GM21576 (cell line): Measurements from ENCODE around the gene HES4.
"Not testable (repeated sequence)": the region's sequence is repeated elsewhere in the genome, so short reads cannot be mapped to it uniquely, and the experiment has no call there.

Experiments used
- ATAC-seq: cut with Tn5 transposase; IDR thresholded peaks from one replicate; pipeline ENCODE4 v1.9.1; 2021; ENCODE audit warnings: mild to moderate bottlenecking, moderate library complexity; ENCODE audit not compliant: unreplicated experiment

HES4 gene

GRCh38 chr1:981491-981954, 18.4 kb downstream of the HES4 start:
- ATAC-seq = no peak

DNA sequence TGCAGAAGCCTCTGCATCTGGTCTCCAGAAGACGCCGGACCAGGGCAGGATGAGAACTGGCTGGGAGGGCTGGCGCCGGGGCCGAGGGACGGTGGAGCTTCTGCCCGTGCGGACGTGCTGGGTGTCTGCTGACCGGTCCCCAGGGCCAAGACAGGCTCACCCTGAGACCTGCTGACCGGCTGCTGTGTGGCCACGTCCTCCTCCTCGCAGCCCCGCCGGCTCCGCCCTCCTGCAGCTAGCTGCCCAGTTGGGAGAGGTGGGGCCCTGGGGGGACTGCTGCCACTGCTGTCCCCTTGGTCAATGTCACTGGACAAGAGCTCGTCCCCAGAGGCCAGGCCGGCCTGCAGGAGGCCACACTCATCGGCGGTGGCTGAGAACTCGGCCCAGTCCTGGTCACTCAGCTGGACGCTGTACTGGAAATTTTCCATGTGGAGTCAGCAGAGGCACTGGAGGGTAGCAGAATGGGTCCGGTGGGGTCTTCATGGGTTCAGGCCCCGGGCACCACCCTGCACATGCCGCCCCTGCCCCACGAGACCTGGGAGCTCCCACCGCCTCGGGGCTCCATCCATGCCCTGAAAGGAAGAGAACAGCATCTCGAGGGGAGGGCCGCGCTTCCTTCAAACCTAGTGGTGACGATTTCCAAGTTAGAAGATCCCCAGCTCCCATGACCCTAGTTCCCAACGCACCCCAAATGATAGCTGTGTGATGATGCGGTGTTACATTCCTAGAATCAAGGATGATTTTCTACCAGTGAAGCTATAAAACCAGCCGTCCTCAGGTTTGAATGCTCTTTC, 19.1 kb downstream of the HES4 start:
- ATAC-seq = no peak

GRCh38 chr1:980137-980571, 19.7 kb downstream of the HES4 start:
- ATAC-seq = no peak

DNA sequence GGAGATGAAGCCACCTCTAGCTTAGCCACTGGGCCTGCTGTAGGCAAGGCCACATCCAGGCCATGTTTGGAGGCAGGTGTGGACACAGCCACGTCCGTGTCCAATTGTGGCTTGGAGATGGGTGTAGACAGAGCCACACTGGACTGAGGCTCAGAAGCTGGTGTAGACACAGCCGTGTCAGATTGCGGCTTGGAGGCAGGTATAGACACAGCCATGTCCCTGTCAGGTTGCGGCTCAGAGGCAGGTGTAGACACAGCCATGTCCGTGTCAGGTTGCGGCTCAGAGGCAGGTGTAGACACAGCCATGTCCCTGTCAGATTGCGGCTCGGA, 20.2 kb downstream of the HES4 start:
- ATAC-seq = no peak

DNA sequence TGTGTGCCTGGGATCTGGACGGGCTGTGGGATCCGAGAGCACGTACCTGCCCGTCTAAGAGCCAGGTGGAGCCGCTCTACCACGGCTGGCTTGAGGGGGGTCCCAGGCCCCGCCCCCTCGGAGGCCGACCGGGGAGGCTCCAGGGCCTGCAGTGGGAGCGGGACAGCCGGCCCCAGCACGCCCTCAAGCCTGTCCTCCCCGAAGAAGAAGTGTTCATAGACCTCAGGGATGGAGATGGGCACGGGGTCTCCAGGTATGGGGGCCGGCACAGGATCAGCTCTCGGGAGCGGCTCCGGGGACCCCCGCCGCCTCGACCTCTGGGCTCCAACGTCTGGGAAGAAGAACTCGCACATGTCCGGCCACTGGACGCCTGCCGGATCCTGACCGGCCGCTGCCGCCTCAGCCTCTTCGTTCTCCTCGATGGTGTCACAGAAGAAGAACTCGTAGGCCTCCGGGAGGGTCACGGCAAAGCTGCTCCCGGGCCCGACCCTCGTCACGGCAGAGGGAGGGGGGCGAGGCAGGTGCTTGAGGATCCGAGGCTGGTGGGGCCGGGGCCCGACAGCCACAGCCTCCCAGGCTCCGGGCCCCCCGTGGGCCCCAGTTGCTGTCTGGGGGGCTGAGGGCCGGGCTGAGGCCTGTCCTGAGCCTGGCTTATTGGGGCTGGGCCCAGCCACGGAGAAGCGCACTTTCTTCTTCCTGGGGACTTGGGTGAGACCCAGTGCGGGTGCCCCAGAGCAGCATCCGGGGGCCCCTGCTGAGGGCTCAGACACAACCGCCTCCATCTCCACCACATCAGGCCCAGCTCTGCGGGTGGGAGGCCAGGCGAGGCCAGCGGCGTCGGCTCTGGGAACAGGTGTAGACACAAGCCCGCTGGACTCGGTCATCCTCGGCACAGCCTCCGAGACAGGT, 20.8 kb downstream of the HES4 start:
- no peak for ATAC-seq

GRCh38 chr1:978069-978834, 21.6 kb downstream of the HES4 start:
- no peak for ATAC-seq

DNA sequence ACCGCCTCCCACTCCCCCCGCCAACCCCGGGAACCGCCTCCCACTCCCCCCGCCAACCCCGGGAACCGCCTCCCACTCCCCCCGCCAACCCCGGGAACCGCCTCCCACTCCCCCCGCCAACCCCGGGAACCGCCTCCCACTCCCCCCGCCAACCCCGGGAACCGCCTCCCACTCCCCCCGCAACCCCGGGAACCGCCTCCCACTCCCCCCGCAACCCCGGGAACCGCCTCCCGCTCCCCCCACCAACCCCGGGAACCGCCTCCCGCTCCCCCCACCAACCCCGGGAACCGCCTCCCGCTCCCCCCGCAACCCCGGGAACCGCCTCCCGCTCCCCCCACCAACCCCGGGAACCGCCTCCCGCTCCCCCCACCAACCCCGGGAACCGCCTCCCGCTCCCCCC, 23.1 kb downstream of the HES4 start:
- ATAC-seq = not testable (repeated sequence)

GRCh38 chr1:975896-976683, 23.8 kb downstream of the HES4 start:
- ATAC-seq = no peak

GRCh38 chr1:975365-975764, 24.5 kb downstream of the HES4 start:
- no peak for ATAC-seq

DNA sequence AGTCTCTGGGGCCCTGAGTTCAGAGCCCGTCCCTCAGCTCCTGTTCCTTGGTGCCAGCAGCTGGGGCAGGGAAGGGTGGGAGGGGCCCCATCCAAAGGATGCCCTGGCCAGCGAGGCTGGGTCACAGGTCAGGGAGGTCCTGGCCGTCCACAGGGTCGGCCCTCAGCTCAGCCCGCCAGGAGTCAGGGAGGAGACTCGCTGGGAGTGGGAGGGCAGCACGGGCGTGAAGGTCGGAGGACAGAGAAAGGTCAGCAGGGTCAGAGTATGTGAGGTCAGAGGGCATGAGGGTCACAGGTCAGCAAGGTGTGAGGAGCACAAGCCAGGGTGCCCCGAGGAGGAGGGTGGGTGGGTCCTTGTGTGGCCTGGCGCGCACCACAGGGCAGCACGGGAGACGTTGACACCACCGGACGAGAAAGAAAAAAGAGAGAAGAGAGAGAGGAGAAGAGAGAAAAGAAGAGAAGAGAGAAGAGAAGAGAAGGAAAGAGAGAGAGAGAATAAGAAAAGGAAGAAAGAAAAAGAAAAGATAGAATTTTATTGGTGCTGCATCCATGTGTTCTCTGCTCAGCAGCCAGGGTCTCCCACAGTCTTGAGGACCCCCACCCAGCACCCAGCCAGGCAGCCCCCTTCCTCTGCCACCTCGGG, 25.1 kb downstream of the HES4 start:
- no peak for ATAC-seq

DNA sequence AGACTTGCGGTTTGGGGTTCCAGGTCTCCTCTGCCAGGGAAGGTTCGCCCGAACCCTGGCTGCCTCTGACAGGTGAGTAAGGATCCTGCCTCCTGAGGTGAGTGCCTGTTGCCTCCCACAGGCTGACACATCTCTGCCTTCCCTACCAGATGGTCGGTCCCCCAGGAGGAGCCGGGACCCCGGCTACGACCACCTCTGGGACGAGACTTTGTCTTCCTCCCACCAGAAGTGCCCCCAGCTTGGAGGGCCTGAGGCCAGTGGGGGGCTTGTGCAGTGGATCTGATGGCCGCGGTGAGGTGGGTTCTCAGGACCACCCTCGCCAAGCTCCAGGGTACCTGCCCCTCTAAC, 25.6 kb downstream of the HES4 start:
- no peak for ATAC-seq

- ATAC-seq = no peak
Observed at GRCh38 chr1:973459-974292, 26.2 kb downstream of the HES4 start.

DNA sequence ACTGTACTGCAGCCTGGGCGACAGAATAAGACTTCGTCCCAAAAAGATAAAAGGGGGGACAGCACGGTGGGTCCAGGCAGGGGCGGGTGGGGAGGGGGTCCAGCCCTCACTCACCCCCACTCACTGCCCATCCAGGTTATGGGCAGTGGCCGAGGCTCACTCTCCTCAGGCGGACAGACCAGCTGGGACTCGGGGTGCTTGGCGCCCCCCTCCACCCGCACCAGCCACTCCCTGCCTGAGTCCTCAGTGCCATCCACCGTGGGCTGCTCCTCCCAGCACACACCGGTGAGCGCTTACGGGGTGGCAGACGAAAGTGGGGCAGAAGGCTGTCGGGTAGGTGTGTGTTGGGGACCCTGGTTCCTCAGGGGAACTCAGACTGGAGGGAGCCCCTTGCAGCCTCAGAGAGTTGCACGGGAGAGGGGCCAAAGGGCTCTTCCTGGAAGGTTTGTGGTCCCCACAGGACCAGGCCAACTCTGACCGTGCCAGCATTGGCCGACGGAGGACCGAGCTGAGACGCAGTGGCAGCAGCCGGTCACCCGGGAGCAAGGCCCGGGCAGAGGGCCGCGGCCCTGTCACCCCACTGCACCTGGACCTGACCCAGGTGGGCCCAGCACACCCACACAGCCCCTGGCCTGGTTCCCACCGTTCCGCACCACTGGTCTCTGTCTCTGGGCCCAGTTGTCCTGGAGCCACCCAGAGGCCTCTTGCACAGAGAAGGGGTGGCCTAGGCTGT, 27.0 kb downstream of the HES4 start:
- ATAC-seq = no peak

GRCh38 chr1:971751-972506, 28.0 kb downstream of the HES4 start:
- no peak for ATAC-seq

- ATAC-seq = no peak
Observed at GRCh38 chr1:970973-971730, 28.7 kb downstream of the HES4 start.

DNA sequence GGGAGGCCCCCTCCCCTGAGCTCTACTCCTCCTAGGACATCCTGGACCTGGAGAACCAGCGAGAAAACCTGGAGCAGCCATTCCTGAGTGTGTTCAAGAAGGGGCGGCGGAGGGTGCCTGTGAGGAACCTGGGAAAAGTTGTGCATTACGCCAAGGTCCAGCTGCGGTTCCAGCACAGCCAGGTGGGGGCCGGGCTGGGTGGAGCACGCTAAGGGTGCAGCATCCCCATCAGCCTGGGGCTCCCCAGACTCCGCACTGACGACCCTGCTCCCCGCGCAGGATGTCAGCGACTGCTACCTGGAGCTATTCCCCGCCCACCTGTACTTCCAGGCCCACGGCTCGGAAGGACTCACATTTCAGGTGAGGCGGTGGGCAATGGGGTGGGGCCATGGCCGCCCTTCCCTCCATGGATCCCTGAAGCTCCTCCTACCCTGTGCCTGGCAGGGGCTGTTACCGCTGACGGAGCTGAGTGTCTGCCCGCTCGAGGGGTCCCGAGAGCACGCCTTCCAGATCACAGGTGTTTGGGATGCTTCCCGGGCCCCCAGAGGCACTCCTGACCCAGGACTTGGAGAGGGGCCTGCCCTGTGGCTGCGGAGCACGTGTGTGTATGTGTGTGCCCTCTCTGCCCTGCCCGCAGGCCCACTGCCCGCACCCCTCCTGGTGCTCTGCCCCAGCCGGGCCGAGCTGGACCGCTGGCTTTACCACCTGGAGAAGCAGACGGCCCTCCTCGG, 29.5 kb downstream of the HES4 start:
- no peak for ATAC-seq
